Measurements from ENCODE around the gene SLC25A25.

The SLC25A25 gene

DNA sequence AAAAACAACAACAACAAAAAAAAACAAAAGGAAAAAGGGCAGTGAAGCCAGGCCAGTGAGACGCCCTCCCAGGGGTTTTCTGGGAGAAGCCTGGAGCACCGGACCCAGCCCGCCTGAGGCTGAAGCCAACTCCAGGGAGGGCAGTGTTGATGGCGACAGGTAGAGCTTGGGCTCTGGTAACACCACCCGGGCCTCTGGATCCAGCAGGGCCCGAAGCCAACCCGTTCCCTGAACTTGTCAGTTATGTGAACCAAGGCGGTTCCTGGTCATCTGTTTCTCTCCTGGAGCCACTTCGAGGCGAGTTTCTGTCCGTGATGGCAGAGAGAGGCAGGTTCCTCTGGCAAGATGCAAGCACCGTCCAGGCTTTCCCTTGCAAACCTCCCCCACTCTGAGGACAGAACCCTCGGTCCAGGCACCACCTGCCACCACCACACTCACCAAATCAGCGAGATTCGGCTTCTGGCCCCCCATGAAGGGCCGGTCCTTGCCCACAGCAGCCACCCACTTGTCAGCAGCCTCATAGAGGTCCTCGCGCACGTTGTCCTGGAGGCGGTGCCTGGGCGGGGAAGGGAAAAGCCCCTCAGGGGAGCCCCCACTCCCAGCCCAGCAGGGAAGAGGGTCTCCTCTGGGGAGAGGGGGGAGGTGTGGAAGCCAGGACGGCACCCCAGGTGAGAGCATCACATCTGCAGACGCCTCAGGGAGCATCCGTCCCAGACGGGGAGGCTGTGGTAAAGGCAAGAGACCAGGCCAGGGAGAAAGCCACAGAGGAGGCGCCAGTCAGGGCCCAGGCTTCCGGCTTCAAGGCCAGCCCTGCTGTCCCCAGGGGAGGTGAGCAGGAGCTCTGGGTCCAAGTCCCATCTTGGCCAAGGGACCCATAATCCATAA lies 54.1 kb downstream of the SLC25A25 start:
- H3K36me3 ChIP-seq (ENCODE audit: insufficient read depth, low read length), result peaks cover 10% of the 10 kb centered on the region; the same call in 1 of the 2 replicates
- no peak overlapping the region for H3K9ac ChIP-seq (ENCODE audit: low read depth, low read length, poor library complexity, severe bottlenecking)
- H3K27me3 ChIP-seq (ENCODE audit: insufficient read depth, low read length, poor library complexity, severe bottlenecking), result no peaks in the 10 kb centered on the region
- TF ChIP-seq, protein P1, sequence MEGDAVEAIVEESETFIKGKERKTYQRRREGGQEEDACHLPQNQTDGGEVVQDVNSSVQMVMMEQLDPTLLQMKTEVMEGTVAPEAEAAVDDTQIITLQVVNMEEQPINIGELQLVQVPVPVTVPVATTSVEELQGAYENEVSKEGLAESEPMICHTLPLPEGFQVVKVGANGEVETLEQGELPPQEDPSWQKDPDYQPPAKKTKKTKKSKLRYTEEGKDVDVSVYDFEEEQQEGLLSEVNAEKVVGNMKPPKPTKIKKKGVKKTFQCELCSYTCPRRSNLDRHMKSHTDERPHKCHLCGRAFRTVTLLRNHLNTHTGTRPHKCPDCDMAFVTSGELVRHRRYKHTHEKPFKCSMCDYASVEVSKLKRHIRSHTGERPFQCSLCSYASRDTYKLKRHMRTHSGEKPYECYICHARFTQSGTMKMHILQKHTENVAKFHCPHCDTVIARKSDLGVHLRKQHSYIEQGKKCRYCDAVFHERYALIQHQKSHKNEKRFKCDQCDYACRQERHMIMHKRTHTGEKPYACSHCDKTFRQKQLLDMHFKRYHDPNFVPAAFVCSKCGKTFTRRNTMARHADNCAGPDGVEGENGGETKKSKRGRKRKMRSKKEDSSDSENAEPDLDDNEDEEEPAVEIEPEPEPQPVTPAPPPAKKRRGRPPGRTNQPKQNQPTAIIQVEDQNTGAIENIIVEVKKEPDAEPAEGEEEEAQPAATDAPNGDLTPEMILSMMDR (conservative IDR thresholded peaks at IDR 0.05; ENCODE audit: low read length), result no peak
- no peak for TF ChIP-seq EZH2phosphoT487 (IDR thresholded peaks at IDR 0.05; ENCODE audit: borderline replicate concordance)
- H3K9me2 ChIP-seq (replicated peaks; ENCODE audit: low read depth, low read length), result no peaks in the 10 kb centered on the region
- no peaks in the 10 kb centered on the region for H3K9me3 ChIP-seq (ENCODE audit: insufficient read depth, low read depth, low read length)
- H3K79me2 ChIP-seq (ENCODE audit: insufficient read depth, low read length), result peaks cover 29% of the 10 kb centered on the region
- H2AFZ ChIP-seq (ENCODE audit: low read length), result no peak overlapping the region
- peaks cover 15% of the 10 kb centered on the region for H3K4me1 ChIP-seq (ENCODE audit: insufficient read depth, low read length, poor library complexity, severe bottlenecking)
- no peak overlapping the region for H3K4me3 ChIP-seq (ENCODE audit: low read length, poor library complexity, severe bottlenecking)
- H3F3A ChIP-seq (ENCODE audit: low read depth), result no peaks in the 10 kb centered on the region
- no peak overlapping the region for H3K4me2 ChIP-seq (ENCODE audit: low read depth, low read length, poor library complexity, severe bottlenecking)
- peaks cover 10% of the 10 kb centered on the region for H4K20me1 ChIP-seq (ENCODE audit: insufficient read depth, low read length, poor library complexity, severe bottlenecking)

GRCh38 chr9:128122809-128123175 lies 54.8 kb downstream of the SLC25A25 start:
- Histone ChIP-seq H3K9me2 (replicated peaks; ENCODE audit: low read depth, low read length) (no peaks in the 10 kb centered on the region), H3K79me2 (ENCODE audit: insufficient read depth, low read length) (peaks cover 32% of the 10 kb centered on the region), H3K4me2 (ENCODE audit: low read depth, low read length, poor library complexity, severe bottlenecking) (no peak overlapping the region), H2AFZ (ENCODE audit: low read length) (no peak overlapping the region), H3K9me3 (ENCODE audit: insufficient read depth, low read depth, low read length) (no peaks in the 10 kb centered on the region), H3K4me1 (ENCODE audit: insufficient read depth, low read length, poor library complexity, severe bottlenecking) (peaks cover 15% of the 10 kb centered on the region), H3K27me3 (ENCODE audit: insufficient read depth, low read length, poor library complexity, severe bottlenecking) (no peaks in the 10 kb centered on the region), H3F3A (ENCODE audit: low read depth) (no peaks in the 10 kb centered on the region), H3K9ac (ENCODE audit: low read depth, low read length, poor library complexity, severe bottlenecking) (no peak overlapping the region), H4K20me1 (ENCODE audit: insufficient read depth, low read length, poor library complexity, severe bottlenecking) (peaks cover 10% of the 10 kb centered on the region), H3K36me3 (ENCODE audit: insufficient read depth, low read length) (peaks cover 10% of the 10 kb centered on the region; the same call in 1 of the 2 replicates), H3K4me3 (ENCODE audit: low read length, poor library complexity, severe bottlenecking) (no peak overlapping the region)
- TF ChIP-seq EZH2phosphoT487 (IDR thresholded peaks at IDR 0.05; ENCODE audit: borderline replicate concordance), result no peak
- TF ChIP-seq, protein P1 (conservative IDR thresholded peaks at IDR 0.05; ENCODE audit: low read length), result no peak

GRCh38 chr9:128123451-128124080 lies 55.5 kb downstream of the SLC25A25 start:
- Histone ChIP-seq H3F3A (ENCODE audit: low read depth) (no peaks in the 10 kb centered on the region), H3K4me2 (ENCODE audit: low read depth, low read length, poor library complexity, severe bottlenecking) (no peak overlapping the region), H4K20me1 (ENCODE audit: insufficient read depth, low read length, poor library complexity, severe bottlenecking) (peaks cover 10% of the 10 kb centered on the region), H3K4me1 (ENCODE audit: insufficient read depth, low read length, poor library complexity, severe bottlenecking) (peaks cover 17% of the 10 kb centered on the region), H3K79me2 (ENCODE audit: insufficient read depth, low read length) (peaks cover 32% of the 10 kb centered on the region), H3K9me3 (ENCODE audit: insufficient read depth, low read depth, low read length) (no peaks in the 10 kb centered on the region), H3K9ac (ENCODE audit: low read depth, low read length, poor library complexity, severe bottlenecking) (no peak overlapping the region), H2AFZ (ENCODE audit: low read length) (no peak overlapping the region), H3K4me3 (ENCODE audit: low read length, poor library complexity, severe bottlenecking) (no peak overlapping the region), H3K36me3 (ENCODE audit: insufficient read depth, low read length) (peaks cover 10% of the 10 kb centered on the region; the same call in 1 of the 2 replicates), H3K9me2 (replicated peaks; ENCODE audit: low read depth, low read length) (no peaks in the 10 kb centered on the region), H3K27me3 (ENCODE audit: insufficient read depth, low read length, poor library complexity, severe bottlenecking) (no peaks in the 10 kb centered on the region)
- TF ChIP-seq, protein P1 (conservative IDR thresholded peaks at IDR 0.05; ENCODE audit: low read length), result no peak
- TF ChIP-seq EZH2phosphoT487 (IDR thresholded peaks at IDR 0.05; ENCODE audit: borderline replicate concordance), result no peak

Data from Loucy (cell line).